ENCODE data around the gene TBC1D17.

DNA sequence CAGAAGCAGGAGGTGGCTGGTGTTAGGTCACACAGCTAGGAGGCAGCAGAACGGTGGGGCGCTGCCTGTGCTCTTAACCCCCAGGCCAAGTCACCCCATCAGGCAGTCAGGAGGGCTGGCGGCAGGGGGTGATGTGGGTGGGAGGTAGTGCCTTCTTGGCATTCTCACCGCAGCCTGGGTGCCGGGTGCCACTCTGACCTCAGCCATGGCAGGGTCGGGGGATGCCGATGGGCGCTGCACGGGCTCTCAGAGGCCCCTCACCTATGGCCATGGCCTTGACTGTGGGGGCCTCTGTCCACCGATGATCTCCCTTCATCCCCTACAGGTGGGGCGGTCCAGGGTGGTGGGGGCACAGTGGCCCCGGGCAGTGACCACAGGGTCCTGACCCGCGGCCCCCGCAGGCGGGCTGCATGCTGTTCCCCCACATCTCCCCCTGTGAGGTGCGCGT lies 20.9 kb upstream of the TBC1D17 start:
- TF ChIP-seq, protein P1, sequence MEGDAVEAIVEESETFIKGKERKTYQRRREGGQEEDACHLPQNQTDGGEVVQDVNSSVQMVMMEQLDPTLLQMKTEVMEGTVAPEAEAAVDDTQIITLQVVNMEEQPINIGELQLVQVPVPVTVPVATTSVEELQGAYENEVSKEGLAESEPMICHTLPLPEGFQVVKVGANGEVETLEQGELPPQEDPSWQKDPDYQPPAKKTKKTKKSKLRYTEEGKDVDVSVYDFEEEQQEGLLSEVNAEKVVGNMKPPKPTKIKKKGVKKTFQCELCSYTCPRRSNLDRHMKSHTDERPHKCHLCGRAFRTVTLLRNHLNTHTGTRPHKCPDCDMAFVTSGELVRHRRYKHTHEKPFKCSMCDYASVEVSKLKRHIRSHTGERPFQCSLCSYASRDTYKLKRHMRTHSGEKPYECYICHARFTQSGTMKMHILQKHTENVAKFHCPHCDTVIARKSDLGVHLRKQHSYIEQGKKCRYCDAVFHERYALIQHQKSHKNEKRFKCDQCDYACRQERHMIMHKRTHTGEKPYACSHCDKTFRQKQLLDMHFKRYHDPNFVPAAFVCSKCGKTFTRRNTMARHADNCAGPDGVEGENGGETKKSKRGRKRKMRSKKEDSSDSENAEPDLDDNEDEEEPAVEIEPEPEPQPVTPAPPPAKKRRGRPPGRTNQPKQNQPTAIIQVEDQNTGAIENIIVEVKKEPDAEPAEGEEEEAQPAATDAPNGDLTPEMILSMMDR (conservative IDR thresholded peaks at IDR 0.05) = no peak
- TF ChIP-seq ZFX (IDR thresholded peaks at IDR 0.05) = no peak

Measured in C4-2B (cell line).